ENCODE data around the gene RAMP1. TPM values are rescaled to one million over a fixed set of nuclear protein-coding genes. Genes with fewer than 3 reads are reported as not detected.

The RAMP1 gene
- total RNA-seq, 1 experiment from 2014 or later, result 23.4 TPM

GRCh38 chr2:237824085-237824484, 35.3 kb upstream of the RAMP1 start:
- H3K4me1 ChIP-seq (ENCODE audit: control insufficient read depth in 1 of 2, insufficient read depth in 2 of 2, low read length in 2 of 2), result no peaks in the 10 kb centered on the region
- intact Hi-C loops (cut with micrococcal nuclease), result no loop called here
- H3K9ac ChIP-seq (ENCODE audit: low read length), result no peak overlapping the region
- H3K27ac ChIP-seq (ENCODE audit: low read depth, low read length), result no peak overlapping the region
- TF ChIP-seq EZH2phosphoT487 (IDR thresholded peaks at IDR 0.05; ENCODE audit: borderline replicate concordance) (no peak), POLR2AphosphoS5 (IDR thresholded peaks at IDR 0.05; ENCODE audit: low read depth, low read length) (no peak), RAD21 (IDR thresholded peaks at IDR 0.05; ENCODE audit: low read depth) (no peak), REST (IDR thresholded peaks at IDR 0.05; ENCODE audit: low read depth) (no peak), POLR2A (IDR thresholded peaks at IDR 0.05; ENCODE audit: borderline replicate concordance, extremely low read depth, insufficient read depth, insufficient read length) (no peak), CTCF (IDR thresholded peaks at IDR 0.05 in 2 of 3, conservative IDR thresholded peaks at IDR 0.05 in 1 of 3; ENCODE audit: borderline replicate concordance in 1 of 3, insufficient read depth in 1 of 3, low read depth in 2 of 3, low read length in 2 of 3) (no peak), SIN3A (IDR thresholded peaks at IDR 0.05; ENCODE audit: low read depth) (no peak), ZFX (IDR thresholded peaks at IDR 0.05) (no peak), MAX (IDR thresholded peaks at IDR 0.05) (no peak), ZBTB33 (IDR thresholded peaks at IDR 0.05; ENCODE audit: extremely low read depth, insufficient replicate concordance, low read length) (no peak), CEBPB (IDR thresholded peaks at IDR 0.05; ENCODE audit: low read depth) (no peak), ATF3 (IDR thresholded peaks at IDR 0.05) (no peak), EZH2 (IDR thresholded peaks at IDR 0.05) (no peak), SP1 (IDR thresholded peaks at IDR 0.05; ENCODE audit: low read depth) (no peak), TCF7L2 (IDR thresholded peaks at IDR 0.05; ENCODE audit: borderline replicate concordance, extremely low read depth, insufficient read depth, insufficient read length) (no peak), ELF1 (IDR thresholded peaks at IDR 0.05; ENCODE audit: borderline replicate concordance, low read depth) (no peak), JUND (IDR thresholded peaks at IDR 0.05) (no peak), ZNF274 (IDR thresholded peaks at IDR 0.05; ENCODE audit: low read depth, low read length) (no peak), SRF (IDR thresholded peaks at IDR 0.05; ENCODE audit: low read depth) (no peak), YY1 (IDR thresholded peaks at IDR 0.05; ENCODE audit: extremely low read depth, insufficient replicate concordance, low read depth, low read length) (no peak)
- H2AFZ ChIP-seq (ENCODE audit: low read depth, low read length, poor library complexity, severe bottlenecking), result no peak overlapping the region
- POLR2A ChIA-PET, result no interaction called here
- BruUV-seq (replicated peaks), result no TSS peak
- ATAC-seq (no peak), DNase-seq (ENCODE audit: low read depth, low spot score) (no peak)
- no peaks in the 10 kb centered on the region for H4K20me1 ChIP-seq (ENCODE audit: insufficient read depth)
- no peaks in the 10 kb centered on the region for H3K9me2 ChIP-seq (ENCODE audit: insufficient read depth)
- no peaks in the 10 kb centered on the region for H3K79me2 ChIP-seq (ENCODE audit: insufficient read depth, low read length)
- no peak overlapping the region for H3K4me3 ChIP-seq (replicated peaks in 1 of 2; ENCODE audit: low read depth in 1 of 2, low read length in 2 of 2)
- CTCF ChIA-PET, result no interaction called here
- no peaks in the 10 kb centered on the region for H3K36me3 ChIP-seq (ENCODE audit: control insufficient read depth in 1 of 2, insufficient read depth in 2 of 2, low read length in 2 of 2)
- H3K9me3 ChIP-seq (ENCODE audit: control insufficient read depth in 1 of 2, insufficient read depth in 1 of 2, low read depth in 1 of 2, low read length in 2 of 2), result no peaks in the 10 kb centered on the region
- no peak overlapping the region for H3K4me2 ChIP-seq (ENCODE audit: low read length)
- H3K27me3 ChIP-seq (ENCODE audit: insufficient read depth, low read length), result no peaks in the 10 kb centered on the region
- RAD21 ChIA-PET (ENCODE audit: low non-redundant PET in 1 of 2, low total read pairs in 2 of 2, uncharacterized antibody in 2 of 2, unreplicated experiment in 2 of 2), result no interaction called here
